ENCODE data around the gene CDCA5. TPM values are rescaled to one million over a fixed set of nuclear protein-coding genes. Genes with fewer than 3 reads are reported as not detected.

The CDCA5 gene
- total RNA-seq, 3 donors from 2014 or later (not counting 1 experiment from before 2014, with no cell fraction given): 3.3 to 6.8 (median 3.8) TPM

GRCh38 chr11:65102142-65103095, 18.6 kb upstream of the CDCA5 start:
- no peaks in the 10 kb centered on the region for H3K9me3 Mint-ChIP-seq
- peaks cover 0 to 27% of the 10 kb centered on the region in 2 donors for H3K4me1 Mint-ChIP-seq
- intact Hi-C loops (cut with micrococcal nuclease): no loop called here
- Histone ChIP-seq H3K9me3 (ENCODE audit: control insufficient read depth, insufficient read depth, low read length) (no peaks in the 10 kb centered on the region), H3K27me3 (ENCODE audit: control insufficient read depth, insufficient read depth, low read length) (no peaks in the 10 kb centered on the region), H3K36me3 (ENCODE audit: control insufficient read depth, insufficient read depth, low read length) (peaks cover 21% of the 10 kb centered on the region), H3K27ac (ENCODE audit: low read length) (no peak overlapping the region), H3K4me3 (ENCODE audit: low read length) (no peak overlapping the region), H3K4me1 (ENCODE audit: control insufficient read depth, insufficient read depth, low read length) (peaks cover 2% of the 10 kb centered on the region)
- no peak for TF ChIP-seq CTCF (IDR thresholded peaks at IDR 0.05)
- DNase-seq (no peak), ATAC-seq (no peak)
- no peak overlapping the region for H3K27ac Mint-ChIP-seq
- H3K4me3 Mint-ChIP-seq: no peak overlapping the region
- H3K27me3 Mint-ChIP-seq (ENCODE audit: low read depth in 2 of 2): no peaks in the 10 kb centered on the region
- no peaks in the 10 kb centered on the region for H3K36me3 Mint-ChIP-seq
- whole genome bisulfite sequencing (ENCODE audit: insufficient coverage): 96% methylated on average over 8 of the region's 8 CpGs

- Histone ChIP-seq H3K27me3 (ENCODE audit: control insufficient read depth, insufficient read depth, low read length) (no peaks in the 10 kb centered on the region), H3K27ac (ENCODE audit: low read length) (no peak overlapping the region), H3K4me3 (ENCODE audit: low read length) (no peak overlapping the region), H3K4me1 (ENCODE audit: control insufficient read depth, insufficient read depth, low read length) (peaks cover 14% of the 10 kb centered on the region), H3K36me3 (ENCODE audit: control insufficient read depth, insufficient read depth, low read length) (peaks cover 21% of the 10 kb centered on the region), H3K9me3 (ENCODE audit: control insufficient read depth, insufficient read depth, low read length) (no peaks in the 10 kb centered on the region)
- ATAC-seq: no peak
- intact Hi-C loops (cut with micrococcal nuclease): no loop called here
- H3K36me3 Mint-ChIP-seq: no peaks in the 10 kb centered on the region
- no peaks in the 10 kb centered on the region for H3K9me3 Mint-ChIP-seq
- no peak overlapping the region for H3K4me3 Mint-ChIP-seq
- TF ChIP-seq CTCF (IDR thresholded peaks at IDR 0.05): no peak
- no peak overlapping the region for H3K27ac Mint-ChIP-seq
- H3K4me1 Mint-ChIP-seq: peaks cover 0 to 17% of the 10 kb centered on the region in 2 donors
- H3K27me3 Mint-ChIP-seq (ENCODE audit: low read depth in 2 of 2): no peaks in the 10 kb centered on the region
- DNase-seq: no peak
- 98% methylated on average over 4 of the region's 6 CpGs for WGBS (ENCODE audit: insufficient coverage)
Measured at GRCh38 chr11:65100674-65101350, 17.0 kb upstream of the CDCA5 start.

DNA sequence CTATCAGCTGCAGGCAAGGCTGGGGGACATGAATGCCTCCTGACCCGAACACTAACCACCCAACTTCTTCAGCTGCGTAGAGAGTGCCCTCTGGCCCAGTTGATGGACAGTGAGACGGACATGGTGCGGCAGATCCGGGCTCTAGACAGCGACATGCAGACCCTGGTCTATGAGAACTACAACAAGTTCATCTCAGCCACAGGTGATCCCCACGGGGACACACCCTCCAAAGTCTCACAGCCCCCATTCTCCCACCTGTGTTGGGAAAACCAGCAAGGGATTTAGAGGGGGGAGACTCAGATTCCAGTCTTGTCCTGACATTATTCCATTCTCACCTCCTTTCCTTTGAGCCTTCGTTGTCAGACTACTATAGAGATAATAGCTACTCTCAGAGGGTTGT, 13.1 kb upstream of the CDCA5 start:
- no peaks in the 10 kb centered on the region for H3K9me3 ChIP-seq (ENCODE audit: control insufficient read depth, insufficient read depth, low read length)
- Mint-ChIP-seq H3K27ac (peak overlapping the region; percentile 83 to 92), H3K36me3 (no peaks in the 10 kb centered on the region), H3K4me1 (peaks cover 0 to 14% of the 10 kb centered on the region in 2 donors), H3K27me3 (ENCODE audit: low read depth in 2 of 2) (no peaks in the 10 kb centered on the region), H3K9me3 (no peaks in the 10 kb centered on the region), H3K4me3 (peak overlapping the region; percentile 40)
- peak overlapping the region; percentile 76 for H3K27ac ChIP-seq (ENCODE audit: low read length)
- no peak for ATAC-seq
- TF ChIP-seq CTCF (IDR thresholded peaks at IDR 0.05): no peak
- peaks cover 19% of the 10 kb centered on the region for H3K4me1 ChIP-seq (ENCODE audit: control insufficient read depth, insufficient read depth, low read length)
- no peak for DNase-seq
- H3K4me3 ChIP-seq (ENCODE audit: low read length): peak overlapping the region; percentile 85
- H3K36me3 ChIP-seq (ENCODE audit: control insufficient read depth, insufficient read depth, low read length): peaks cover 12% of the 10 kb centered on the region
- intact Hi-C loops (cut with micrococcal nuclease): loop anchor here (1.0 to 2.0 kb wide), 3 partner anchors 13 to 20 kb away; partner anchors contain the start of genes CDCA5, TM7SF2, ZFPL1 and ZNHIT2
- 59% methylated on average over 7 of the region's 8 CpGs for whole genome bisulfite sequencing (ENCODE audit: insufficient coverage)
- H3K27me3 ChIP-seq (ENCODE audit: control insufficient read depth, insufficient read depth, low read length): no peaks in the 10 kb centered on the region
